Neural progenitor cell (in vitro differentiated cells): ENCODE measurements around the gene RAMACL.

Source experiments
- CTCF ChIP-seq: fragments of 200-600 bp; sonication (generic); IDR thresholded peaks from 2 replicates; pipeline ENCODE4 v1.5.1; 2017; ENCODE audit warnings: antibody characterized with exemption, mild to moderate bottlenecking
- EZH2 ChIP-seq: fragments of 200-600 bp; sonication (generic); IDR thresholded peaks from 2 replicates; pipeline ENCODE4 v1.6.1; 2017; ENCODE audit warnings: antibody characterized with exemption, mild to moderate bottlenecking, moderate library complexity
- EZH2phosphoT487 ChIP-seq: fragments of 200-600 bp; sonication (generic); IDR thresholded peaks from 2 replicates; pipeline ENCODE4 v1.6.1; 2017; ENCODE audit warnings: antibody characterized with exemption

- TF ChIP-seq CTCF: no peak
- no peak for TF ChIP-seq EZH2
- TF ChIP-seq EZH2phosphoT487: no peak
These were observed 26.0 kb upstream of the RAMACL start for GRCh38 chr6:166612471-166612881.
